NCI-H146 (cell line): ENCODE results near the gene TDRD7.
"Not testable (repeated sequence)": the region's sequence is repeated elsewhere in the genome, so short reads cannot be mapped to it uniquely, and the experiment has no call there.

ENCODE experiments used
- DNase-seq: peaks from one replicate; lab custom pipeline; 2025; lab: John Stamatoyannopoulos, UW

TDRD7 gene

GRCh38 chr9:97475059-97475458, 63.2 kb downstream of the TDRD7 start:
- no peak for DNase-seq

- no peak for DNase-seq
Observed at GRCh38 chr9:97478301-97478981, 66.5 kb downstream of the TDRD7 start.

GRCh38 chr9:97479496-97480159, 67.7 kb downstream of the TDRD7 start:
- no peak for DNase-seq

GRCh38 chr9:97480174-97480573, 68.3 kb downstream of the TDRD7 start:
- DNase-seq, result no peak

- no peak for DNase-seq
Observed at GRCh38 chr9:97480749-97481148, 68.9 kb downstream of the TDRD7 start.

GRCh38 chr9:97484134-97484533, 72.2 kb downstream of the TDRD7 start:
- no peak for DNase-seq

GRCh38 chr9:97487107-97487506, 75.2 kb downstream of the TDRD7 start:
- no peak for DNase-seq

- no peak for DNase-seq
Observed at GRCh38 chr9:97487861-97488260, 76.0 kb downstream of the TDRD7 start.

- no peak for DNase-seq
Observed at GRCh38 chr9:97491216-97491999, 79.5 kb downstream of the TDRD7 start.

- not testable (repeated sequence) for DNase-seq
Observed at GRCh38 chr9:97497558-97498375, 85.9 kb downstream of the TDRD7 start.

- DNase-seq, result not testable (repeated sequence)
Observed at GRCh38 chr9:97498846-97499245, 87.0 kb downstream of the TDRD7 start.

- no peak for DNase-seq
Observed at GRCh38 chr9:97500263-97500662, 88.4 kb downstream of the TDRD7 start.

- DNase-seq, result no peak
Observed at GRCh38 chr9:97500765-97501176, 88.9 kb downstream of the TDRD7 start.

- DNase-seq, result peak; percentile 67
Observed at GRCh38 chr9:97501177-97501971, 89.5 kb downstream of the TDRD7 start, which contains the start of gene TMOD1. Gene TMOD1 (plus strand): TSS chr9:97501666. CDS start chr9:97524189, 22,523 bp downstream.

GRCh38 chr9:97501972-97502221, 90.0 kb downstream of the TDRD7 start:
- DNase-seq, result no peak

GRCh38 chr9:97502222-97502983, 90.5 kb downstream of the TDRD7 start:
- no peak for DNase-seq

- DNase-seq, result no peak
Observed at GRCh38 chr9:97502984-97503861, 91.3 kb downstream of the TDRD7 start.

GRCh38 chr9:97503862-97504210, 91.9 kb downstream of the TDRD7 start:
- DNase-seq, result no peak

- DNase-seq, result peak; percentile 67
Observed at GRCh38 chr9:97504381-97505216, 92.7 kb downstream of the TDRD7 start.
